CD4-positive, alpha-beta T cell treated with Interferon alpha-2 for 1 hour (primary cell): Measurements from ENCODE around the gene DCST1.
A peak's percentile ranks its signal among the peaks of the same experiment; 100 is the strongest.

Experiments
- DNase-seq, 2 donors: peaks; one replicate each; pipeline ENCODE4 v3.0.0-alpha.2; 2020 to 2022

Gene DCST1

GRCh38 chr1:155035936-155036335, 2.3 kb downstream of the DCST1 start:
- DNase-seq = no peak

- no peak for DNase-seq
Observed at GRCh38 chr1:155037043-155037442, 3.4 kb downstream of the DCST1 start.

GRCh38 chr1:155037851-155038441, 4.3 kb downstream of the DCST1 start:
- DNase-seq = no peak

- DNase-seq = no peak
Observed at GRCh38 chr1:155038602-155039307, 5.1 kb downstream of the DCST1 start.

GRCh38 chr1:155039308-155039669, 5.7 kb downstream of the DCST1 start:
- no peak for DNase-seq

GRCh38 chr1:155040358-155041093, 6.9 kb downstream of the DCST1 start:
- no peak for DNase-seq

- no peak for DNase-seq
Observed at GRCh38 chr1:155042789-155043188, 9.2 kb downstream of the DCST1 start.

- no peak for DNase-seq
Observed at GRCh38 chr1:155043301-155043702, 9.7 kb downstream of the DCST1 start.

GRCh38 chr1:155043793-155044192, 10.2 kb downstream of the DCST1 start:
- DNase-seq = no peak

GRCh38 chr1:155044365-155044764, 10.7 kb downstream of the DCST1 start:
- DNase-seq = no peak

GRCh38 chr1:155044812-155045657, 11.4 kb downstream of the DCST1 start:
- DNase-seq = peak; percentile 76 to 79

- no peak for DNase-seq
Observed at GRCh38 chr1:155048449-155049334, 15.1 kb downstream of the DCST1 start.

GRCh38 chr1:155049651-155050559, 16.3 kb downstream of the DCST1 start:
- no peak for DNase-seq

GRCh38 chr1:155050560-155051341, 17.1 kb downstream of the DCST1 start, which contains the start of gene ADAM15:
TSS of gene ADAM15 (plus strand) at chr1:155051316. CDS start at chr1:155051387, 71 bp downstream.
- peak; percentile 78 to 88 for DNase-seq

GRCh38 chr1:155051342-155051776, 17.7 kb downstream of the DCST1 start:
- no peak for DNase-seq

GRCh38 chr1:155051777-155052398, 18.3 kb downstream of the DCST1 start:
- peak; percentile 49 to 63 for DNase-seq

GRCh38 chr1:155052439-155053395, 19.1 kb downstream of the DCST1 start:
- DNase-seq = peak in 1 of 2 donors; percentile 32

- DNase-seq = no peak
Observed at GRCh38 chr1:155053531-155054105, 20.0 kb downstream of the DCST1 start.
